ENCODE measurements around the gene GMPR2.

GMPR2 gene

GRCh38 chr14:24254630-24255392 is 22.1 kb downstream of the GMPR2 start:
- DNase-seq = no peak

DNA sequence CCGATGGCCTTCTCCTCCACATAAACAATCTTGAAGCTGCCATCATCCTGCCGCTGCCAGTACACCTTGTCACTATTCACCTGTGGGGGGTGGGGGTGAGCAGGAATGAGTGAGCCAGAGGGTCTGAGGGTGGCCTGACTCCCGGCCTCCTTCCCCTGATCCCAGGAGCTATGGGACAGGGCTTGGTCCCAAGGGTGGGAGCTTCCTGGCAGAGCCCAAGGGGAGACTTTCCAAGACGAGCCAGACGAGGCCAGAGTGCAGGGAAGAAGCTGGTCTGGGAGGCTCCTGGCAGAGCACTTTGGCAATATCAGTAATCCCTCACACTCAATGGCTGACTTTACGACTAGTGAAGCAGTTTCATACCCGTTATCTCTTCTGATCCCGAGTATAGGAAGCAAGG is 22.7 kb downstream of the GMPR2 start:
- no peak for DNase-seq

DNA sequence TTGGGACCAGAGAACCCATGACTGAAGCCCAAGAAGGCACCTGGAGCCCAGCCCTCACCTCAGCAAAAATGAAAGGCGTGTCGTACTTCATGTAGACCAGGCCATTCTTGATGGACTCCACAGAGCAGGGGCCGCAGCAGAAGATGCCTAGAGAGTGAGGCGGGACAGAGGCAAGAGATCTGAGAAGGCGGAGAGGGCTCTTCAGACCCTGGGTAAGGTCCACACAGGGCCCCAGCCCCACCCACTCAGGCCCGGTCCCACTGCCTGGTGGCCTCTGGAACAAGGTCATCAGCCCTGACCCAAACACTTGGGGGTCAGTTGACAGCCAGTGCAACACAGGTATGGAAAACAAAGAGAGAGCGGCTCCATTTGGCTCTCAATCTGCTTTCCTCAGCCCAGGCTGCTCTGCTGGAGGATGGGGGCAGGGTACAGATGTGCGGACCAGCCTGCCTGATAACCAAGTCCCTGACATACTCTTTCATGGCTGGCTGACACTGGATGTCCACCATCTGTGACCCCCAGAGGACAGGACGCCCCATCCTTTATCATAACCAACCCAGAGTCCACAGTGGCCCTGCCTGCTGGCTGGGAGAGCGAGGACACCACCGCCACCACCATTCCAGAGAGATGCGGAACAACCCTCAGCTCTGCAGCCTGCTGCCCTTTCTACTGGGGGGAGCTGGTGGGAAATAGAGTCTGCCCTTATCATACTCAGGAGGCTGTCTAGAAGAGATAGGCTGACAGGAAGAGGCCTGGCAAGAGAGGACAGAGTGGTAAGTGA is 23.4 kb downstream of the GMPR2 start:
- no peak for DNase-seq

- no peak for DNase-seq
Observed at GRCh38 chr14:24256960-24257359, 24.2 kb downstream of the GMPR2 start.

DNA sequence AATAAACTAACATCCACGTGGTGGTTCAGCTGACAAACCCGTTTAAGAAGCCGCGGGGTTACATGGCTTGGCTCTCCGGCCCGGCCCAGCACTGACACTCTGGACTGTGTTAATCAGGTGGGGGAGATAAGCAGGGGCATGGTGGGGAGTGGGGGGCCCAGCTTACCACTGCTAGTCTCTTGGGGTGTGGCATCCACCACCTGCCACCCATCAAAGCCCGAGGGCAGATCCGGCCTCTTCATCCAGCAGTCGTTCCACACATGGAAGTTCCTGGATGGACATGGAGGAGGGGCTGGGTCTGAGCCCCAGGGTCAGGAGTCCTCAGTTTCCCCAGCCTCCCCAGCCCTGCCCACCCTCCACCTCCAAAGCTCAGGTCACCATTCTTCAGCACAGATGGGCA is 25.4 kb downstream of the GMPR2 start:
- DNase-seq = no peak

DNA sequence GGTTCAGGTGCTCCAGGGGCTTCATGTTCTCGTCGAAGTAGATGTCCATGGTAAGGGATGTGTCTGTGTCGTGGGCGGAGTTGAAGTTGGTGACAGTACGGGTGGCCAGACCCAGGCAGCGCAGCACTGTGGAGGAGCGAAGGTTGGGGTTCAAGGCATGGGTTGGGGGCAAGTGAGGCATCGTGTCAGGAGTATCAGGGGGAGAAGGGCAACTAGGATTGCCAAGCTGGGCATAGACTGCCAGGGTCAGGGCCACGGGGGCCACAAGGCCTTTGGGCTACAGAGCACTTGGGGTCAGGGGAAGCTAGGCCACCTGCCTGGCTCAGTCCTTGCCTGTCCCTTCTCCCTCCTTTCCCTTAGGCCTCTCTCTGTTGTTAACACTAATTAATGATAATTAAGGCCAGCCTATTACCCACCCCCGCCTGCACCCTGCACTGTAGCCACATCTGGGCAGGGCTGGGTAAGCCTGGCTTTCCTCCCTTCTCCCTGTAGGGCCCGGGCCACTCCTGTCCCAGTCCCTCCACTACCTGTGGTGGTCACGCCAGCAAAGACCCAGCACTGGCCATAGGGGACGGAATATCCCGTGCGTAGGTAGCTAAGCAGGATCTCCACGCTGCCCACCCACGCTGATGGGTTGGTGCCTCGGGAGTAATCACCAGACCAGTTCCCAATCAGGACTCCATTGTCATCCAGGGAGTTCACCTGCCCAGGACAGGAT is 26.0 kb downstream of the GMPR2 start:
- no peak for DNase-seq

GRCh38 chr14:24259282-24260025 is 26.7 kb downstream of the GMPR2 start:
- DNase-seq = no peak

DNA sequence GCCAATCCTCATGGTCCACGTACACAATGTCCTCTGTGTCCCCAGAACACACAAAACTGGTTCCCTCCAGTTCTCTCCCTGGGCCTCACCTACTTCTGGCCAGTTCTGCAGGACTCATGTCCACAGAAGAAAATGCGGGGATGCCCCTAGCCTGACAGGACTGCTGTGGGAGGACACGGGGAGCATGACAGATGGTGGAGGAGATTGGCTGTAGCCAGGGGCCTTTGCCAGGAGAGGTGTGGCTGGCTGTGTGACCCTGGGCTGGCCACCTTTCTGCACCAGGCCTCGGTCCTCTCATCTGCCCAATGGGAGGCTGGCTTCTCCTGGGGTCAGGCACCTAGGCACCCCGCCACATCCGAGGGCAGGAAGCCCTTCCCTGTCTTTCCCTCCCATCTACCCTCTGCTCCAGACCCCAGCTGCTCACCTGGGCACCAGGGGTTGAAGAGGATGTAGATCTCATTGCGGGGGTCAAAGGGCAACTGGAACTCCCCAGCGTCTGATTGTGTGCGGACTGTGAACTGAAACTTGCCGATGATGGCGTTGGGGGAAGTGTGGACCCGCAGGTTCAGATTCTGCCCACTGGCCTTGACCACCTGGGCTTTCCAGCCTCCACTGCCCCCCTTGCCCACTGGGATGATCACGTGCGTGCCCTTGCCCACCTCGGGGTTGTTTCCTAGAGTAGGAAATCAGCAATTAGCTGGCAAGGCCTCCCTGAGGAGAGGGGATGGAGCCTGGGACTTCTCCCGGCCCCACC is 27.5 kb downstream of the GMPR2 start:
- no peak for DNase-seq

GRCh38 chr14:24260780-24261157 is 28.0 kb downstream of the GMPR2 start:
- DNase-seq = no peak

- no peak for DNase-seq
Observed at GRCh38 chr14:24261256-24261968, 28.7 kb downstream of the GMPR2 start.

- DNase-seq = no peak
Observed at GRCh38 chr14:24261969-24262327, 29.2 kb downstream of the GMPR2 start.

GRCh38 chr14:24262821-24263733 is 30.3 kb downstream of the GMPR2 start, which contains the start of gene TGM1:
TGM1 (minus strand) TSS chr14:24263177; CDS start chr14:24262352, 825 bp downstream.
- DNase-seq = no peak

DNA sequence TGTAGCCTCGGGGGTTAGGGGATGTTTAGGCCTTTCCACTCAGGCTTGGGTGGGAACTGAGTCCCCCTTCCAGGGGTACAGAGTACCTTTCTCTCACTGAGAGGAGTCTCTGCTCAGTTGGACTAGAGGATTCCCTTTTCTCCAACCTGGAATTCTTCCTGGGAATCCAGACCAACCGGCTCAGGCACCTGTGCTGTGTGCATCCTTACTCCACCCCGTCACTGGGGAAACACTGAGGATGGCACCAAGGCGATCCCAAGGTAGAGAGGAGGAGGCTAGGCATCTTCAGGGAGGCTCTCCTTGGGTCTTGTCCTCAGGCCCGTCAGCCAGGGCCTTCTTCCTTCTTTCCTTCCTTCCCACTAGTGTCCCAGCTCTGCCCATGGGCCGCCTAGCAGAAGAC is 31.1 kb downstream of the GMPR2 start:
- DNase-seq = no peak

- no peak for DNase-seq
Observed at GRCh38 chr14:24264298-24264697, 31.6 kb downstream of the GMPR2 start.

DNA sequence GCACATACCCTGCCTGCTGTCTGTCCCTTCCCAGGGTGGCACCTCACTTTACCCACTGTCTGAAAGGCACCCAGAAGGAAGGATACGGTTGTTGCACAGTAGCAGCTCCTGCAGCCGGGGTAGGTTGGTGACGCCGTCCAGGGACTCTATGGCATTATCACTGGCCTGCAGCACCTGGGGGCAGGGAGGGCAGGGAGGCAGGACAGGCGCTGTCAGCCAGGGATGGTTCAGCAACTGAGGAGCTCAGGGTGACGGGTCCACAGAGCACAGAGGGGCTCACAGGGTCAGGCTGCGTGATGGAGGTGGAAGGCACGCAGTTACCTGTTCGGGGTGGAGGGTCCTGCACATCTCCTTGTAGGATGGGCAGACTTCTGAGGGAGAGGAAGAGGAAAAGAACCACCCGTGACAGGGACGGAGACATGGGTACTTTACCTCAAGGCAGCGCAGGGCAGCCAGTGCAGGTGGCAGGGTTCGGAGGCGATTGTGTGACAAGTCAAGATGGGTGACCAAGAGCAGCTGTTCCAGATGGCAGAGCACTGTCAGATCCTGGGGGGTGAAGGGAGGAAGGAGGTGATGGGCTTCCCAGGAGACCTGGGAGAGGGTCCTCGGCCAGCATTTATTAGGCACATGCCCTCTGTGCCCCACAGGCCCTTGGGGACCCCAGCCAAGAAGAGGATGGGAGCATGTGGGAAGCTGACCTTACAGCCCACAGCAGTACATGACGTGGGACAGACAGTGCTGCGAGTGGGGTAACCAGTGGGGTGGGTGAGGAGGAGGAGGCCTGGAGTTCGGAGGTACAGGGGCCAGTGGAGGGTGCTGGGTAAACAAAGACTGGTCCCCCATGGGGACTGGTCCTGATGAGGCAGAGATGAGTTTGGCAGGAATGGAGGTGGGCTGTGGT is 33.9 kb downstream of the GMPR2 start:
- DNase-seq = no peak

DNA sequence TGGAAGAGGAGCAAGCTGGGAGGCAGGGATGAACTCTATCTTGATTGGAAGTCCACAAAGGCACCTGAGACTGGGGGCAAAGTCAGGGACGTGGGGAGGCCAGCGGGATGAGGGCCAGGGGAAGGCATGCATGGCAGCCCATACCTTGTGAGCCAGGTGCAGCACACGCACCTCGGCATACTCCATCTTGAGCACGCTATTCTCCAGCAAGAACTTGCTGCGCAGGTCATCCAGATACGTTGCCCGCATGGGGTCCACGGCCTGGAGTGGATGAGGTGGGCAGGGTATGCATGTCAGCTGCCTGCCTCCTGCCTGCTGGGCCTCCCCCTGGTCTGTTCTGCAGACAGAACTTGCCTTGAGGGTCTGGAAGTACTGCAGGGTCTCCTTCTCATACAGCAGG is 34.8 kb downstream of the GMPR2 start:
- no peak for DNase-seq

DNA sequence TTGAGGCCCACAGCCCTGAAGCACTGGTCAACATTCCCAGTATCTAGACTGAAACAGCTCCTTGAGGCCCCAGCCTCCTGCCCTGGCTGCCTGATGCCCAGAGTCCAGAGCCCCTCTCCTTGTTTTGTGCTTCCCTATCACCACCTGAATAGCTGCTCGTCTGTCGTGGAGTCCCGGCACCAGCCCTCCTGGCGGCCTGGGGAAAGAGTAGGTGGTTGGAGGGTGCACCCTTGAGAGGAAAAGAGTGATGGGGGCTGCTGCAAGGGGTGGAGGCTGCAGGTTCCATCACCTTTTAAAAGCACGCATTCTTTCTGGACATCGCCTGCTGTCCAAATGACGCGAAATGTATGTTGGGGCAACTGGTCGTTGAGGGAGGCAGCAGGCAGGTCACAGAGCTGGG is 35.5 kb downstream of the GMPR2 start:
- no peak for DNase-seq

- DNase-seq = no peak
Observed at GRCh38 chr14:24269368-24269767, 36.6 kb downstream of the GMPR2 start.

DNA sequence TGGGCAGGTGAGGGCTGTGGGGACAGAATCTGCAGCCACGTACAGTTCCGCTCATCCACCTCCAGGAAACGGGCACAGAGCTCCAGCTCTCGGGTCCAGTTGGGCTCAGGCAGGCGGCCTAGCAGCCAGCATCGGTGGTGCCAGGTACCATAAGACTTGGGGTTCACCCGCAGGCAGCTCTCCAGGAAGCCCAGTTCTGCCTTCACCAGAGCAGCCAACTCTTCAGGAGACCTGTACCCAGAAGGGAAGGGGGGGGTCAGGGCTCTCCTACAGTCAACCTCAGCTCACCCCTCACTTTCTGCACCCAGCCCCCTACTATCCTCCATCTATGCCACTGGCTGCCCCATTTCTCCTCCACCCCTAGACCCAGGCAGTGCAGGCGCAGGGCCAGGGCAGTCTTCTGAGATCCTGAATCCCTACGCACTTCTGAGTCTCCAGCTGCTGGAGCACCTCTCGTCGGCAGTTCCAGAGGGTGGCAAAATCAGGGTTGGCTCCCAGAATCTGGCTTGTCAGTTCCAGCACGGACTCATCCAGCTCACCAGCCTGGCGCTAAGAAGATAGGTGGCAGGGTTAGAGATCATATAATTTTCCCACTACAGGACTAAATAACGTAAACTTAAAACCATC is 37.3 kb downstream of the GMPR2 start:
- DNase-seq = no peak
